ENCODE measurements around the gene ESYT3. TPM values are rescaled to one million over a fixed set of nuclear protein-coding genes. Genes with fewer than 3 reads are reported as not detected.
"Not testable (repeated sequence)": the region's sequence is repeated elsewhere in the genome, so short reads cannot be mapped to it uniquely, and the experiment has no call there.

The ESYT3 gene
- total RNA-seq, 1 experiment from 2014 or later: 6.4 TPM

DNA sequence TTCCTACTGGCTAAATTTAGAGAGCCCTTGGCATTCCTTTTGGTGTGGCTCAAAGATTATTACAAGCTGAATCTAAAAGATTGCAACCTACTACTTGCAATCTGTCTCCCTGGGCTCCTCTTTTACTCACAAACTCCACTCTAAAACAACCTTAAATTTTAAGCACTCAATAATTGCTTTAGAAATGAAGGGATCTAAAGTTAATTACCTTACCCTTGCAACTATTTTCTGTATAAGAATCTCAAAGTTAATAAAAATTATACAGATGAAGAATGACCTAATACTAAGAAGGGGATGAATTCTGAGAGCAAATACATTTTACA is 60.2 kb downstream of the ESYT3 start:
- Histone ChIP-seq H3K36me3 (ENCODE audit: low read depth) (no peaks in the 10 kb centered on the region), H3F3A (ENCODE audit: insufficient read depth, low read depth) (no peaks in the 10 kb centered on the region), H3K27me3 (ENCODE audit: insufficient read depth, low read depth) (no peaks in the 10 kb centered on the region), H3K4me2 (no peak overlapping the region), H3K9me3 (ENCODE audit: insufficient read depth, low read depth) (0 out of 2 replicates have a peak, but pooled peaks cover 3% of the 10 kb centered on the region), H3K79me2 (ENCODE audit: low read depth) (no peaks in the 10 kb centered on the region), H2AFZ (no peak overlapping the region), H3K9me2 (ENCODE audit: insufficient read depth) (no peaks in the 10 kb centered on the region), H4K20me1 (ENCODE audit: insufficient read depth) (no peaks in the 10 kb centered on the region), H3K4me3 (no peak overlapping the region), H3K4me1 (replicated peaks; ENCODE audit: insufficient read depth) (0 out of 2 replicates have a peak, but pooled peaks cover 4% of the 10 kb centered on the region), H3K27ac (0 out of 2 replicates have a peak overlapping the region, but pooled peaks have one; percentile 14)
- CTCF ChIA-PET: no interaction called here
- POLR2A ChIA-PET (ENCODE audit: unreplicated experiment): no interaction called here
- BruUV-seq (replicated peaks): no TSS peak
- TF ChIP-seq, protein P1, sequence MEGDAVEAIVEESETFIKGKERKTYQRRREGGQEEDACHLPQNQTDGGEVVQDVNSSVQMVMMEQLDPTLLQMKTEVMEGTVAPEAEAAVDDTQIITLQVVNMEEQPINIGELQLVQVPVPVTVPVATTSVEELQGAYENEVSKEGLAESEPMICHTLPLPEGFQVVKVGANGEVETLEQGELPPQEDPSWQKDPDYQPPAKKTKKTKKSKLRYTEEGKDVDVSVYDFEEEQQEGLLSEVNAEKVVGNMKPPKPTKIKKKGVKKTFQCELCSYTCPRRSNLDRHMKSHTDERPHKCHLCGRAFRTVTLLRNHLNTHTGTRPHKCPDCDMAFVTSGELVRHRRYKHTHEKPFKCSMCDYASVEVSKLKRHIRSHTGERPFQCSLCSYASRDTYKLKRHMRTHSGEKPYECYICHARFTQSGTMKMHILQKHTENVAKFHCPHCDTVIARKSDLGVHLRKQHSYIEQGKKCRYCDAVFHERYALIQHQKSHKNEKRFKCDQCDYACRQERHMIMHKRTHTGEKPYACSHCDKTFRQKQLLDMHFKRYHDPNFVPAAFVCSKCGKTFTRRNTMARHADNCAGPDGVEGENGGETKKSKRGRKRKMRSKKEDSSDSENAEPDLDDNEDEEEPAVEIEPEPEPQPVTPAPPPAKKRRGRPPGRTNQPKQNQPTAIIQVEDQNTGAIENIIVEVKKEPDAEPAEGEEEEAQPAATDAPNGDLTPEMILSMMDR (conservative IDR thresholded peaks at IDR 0.05): no peak
- no peak for TF ChIP-seq EZH2 (IDR thresholded peaks at IDR 0.05; ENCODE audit: low read depth)
- no peak for DNase-seq
- intact Hi-C loops (cut with micrococcal nuclease; ENCODE audit: unreplicated experiment): no loop called here

DNA sequence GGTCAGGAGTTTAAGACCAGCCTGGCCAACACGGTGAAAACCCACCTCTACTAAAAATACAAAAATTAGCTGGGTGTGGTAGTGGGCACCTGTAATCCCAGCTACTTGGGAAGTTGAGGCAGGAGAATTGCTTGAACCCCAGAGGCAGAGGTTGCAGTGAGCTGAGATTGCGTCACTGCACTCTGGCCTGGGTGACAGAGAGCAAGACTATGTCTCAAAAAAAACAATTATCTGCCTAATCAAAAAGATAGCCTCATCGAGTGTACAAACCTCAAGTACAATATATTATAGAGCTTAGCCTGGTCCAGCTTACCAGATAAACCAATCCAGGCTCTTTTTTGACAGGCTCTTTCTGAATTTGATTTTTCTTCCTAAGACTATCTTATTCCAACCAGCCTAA is 61.2 kb downstream of the ESYT3 start:
- H3K27me3 ChIP-seq (ENCODE audit: insufficient read depth, low read depth); H3K79me2 ChIP-seq (ENCODE audit: low read depth); H3K9me2 ChIP-seq (ENCODE audit: insufficient read depth); H3K4me1 ChIP-seq (replicated peaks; ENCODE audit: insufficient read depth); DNase-seq; BruUV-seq (replicated peaks); H2AFZ ChIP-seq; intact Hi-C loops (cut with micrococcal nuclease; ENCODE audit: unreplicated experiment); H4K20me1 ChIP-seq (ENCODE audit: insufficient read depth); CTCF ChIA-PET; POLR2A ChIA-PET (ENCODE audit: unreplicated experiment); H3K27ac ChIP-seq; H3K4me2 ChIP-seq; H3K4me3 ChIP-seq; H3K9me3 ChIP-seq (ENCODE audit: insufficient read depth, low read depth); H3F3A ChIP-seq (ENCODE audit: insufficient read depth, low read depth); H3K36me3 ChIP-seq (ENCODE audit: low read depth): not testable (repeated sequence)

DNA sequence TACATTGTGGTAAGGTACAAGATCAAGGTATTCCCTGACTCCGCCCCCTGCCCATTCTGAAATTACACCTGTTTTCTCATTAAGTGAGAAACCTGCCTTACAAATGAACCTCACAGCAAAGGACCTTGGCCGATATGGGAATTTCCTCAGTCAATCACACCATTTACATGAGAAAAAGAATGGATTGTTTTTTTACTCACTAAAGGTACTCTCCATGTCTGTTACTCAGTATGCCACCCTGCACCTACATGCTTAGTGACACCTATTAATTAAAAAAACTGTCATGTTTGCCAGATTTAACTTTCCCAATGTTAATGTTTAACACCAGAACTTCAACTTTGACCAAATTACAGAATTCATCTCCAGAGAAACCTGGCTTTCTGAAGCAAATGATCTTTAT is 62.0 kb downstream of the ESYT3 start:
- Histone ChIP-seq H3K27ac (no peak overlapping the region), H4K20me1 (ENCODE audit: insufficient read depth) (no peaks in the 10 kb centered on the region), H3K27me3 (ENCODE audit: insufficient read depth, low read depth) (no peaks in the 10 kb centered on the region), H3K36me3 (ENCODE audit: low read depth) (no peaks in the 10 kb centered on the region; the same call in 1 of the 2 replicates), H3F3A (ENCODE audit: insufficient read depth, low read depth) (no peaks in the 10 kb centered on the region), H3K4me2 (no peak overlapping the region), H3K9me3 (ENCODE audit: insufficient read depth, low read depth) (0 out of 2 replicates have a peak, but pooled peaks cover 3% of the 10 kb centered on the region), H2AFZ (no peak overlapping the region), H3K9me2 (ENCODE audit: insufficient read depth) (no peaks in the 10 kb centered on the region), H3K4me3 (no peak overlapping the region), H3K79me2 (ENCODE audit: low read depth) (no peaks in the 10 kb centered on the region), H3K4me1 (replicated peaks; ENCODE audit: insufficient read depth) (0 out of 2 replicates have a peak, but pooled peaks cover 4% of the 10 kb centered on the region)
- no peak for TF ChIP-seq EZH2 (IDR thresholded peaks at IDR 0.05; ENCODE audit: low read depth)
- TF ChIP-seq, protein P1 (conservative IDR thresholded peaks at IDR 0.05): no peak
- DNase-seq: no peak
- BruUV-seq (replicated peaks): no TSS peak
- POLR2A ChIA-PET (ENCODE audit: unreplicated experiment): no interaction called here
- intact Hi-C loops (cut with micrococcal nuclease; ENCODE audit: unreplicated experiment): no loop called here
- CTCF ChIA-PET: no interaction called here

DNA sequence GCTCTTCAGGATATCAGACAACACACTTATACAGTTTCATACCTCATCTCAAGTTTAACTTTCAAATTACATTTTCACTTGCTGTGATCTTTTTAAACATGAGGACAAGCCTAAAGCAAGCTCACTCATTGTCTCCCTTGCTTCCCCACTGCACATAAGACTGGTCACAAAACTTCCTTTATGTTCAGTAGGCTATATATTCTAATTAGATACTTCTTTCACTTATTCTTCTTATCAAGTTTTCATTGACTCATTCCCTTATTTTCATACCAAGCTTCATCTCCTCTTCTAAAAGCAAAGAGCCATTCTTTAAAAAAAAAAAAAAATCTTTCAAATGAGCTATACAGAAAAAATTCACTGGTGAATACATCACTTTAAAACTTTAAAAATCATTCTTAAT is 62.6 kb downstream of the ESYT3 start:
- H3K9me3 ChIP-seq (ENCODE audit: insufficient read depth, low read depth): 0 out of 2 replicates have a peak, but pooled peaks cover 3% of the 10 kb centered on the region
- H3K4me2 ChIP-seq: no peak overlapping the region
- no TSS peak for BruUV-seq (replicated peaks)
- H3K4me1 ChIP-seq (replicated peaks; ENCODE audit: insufficient read depth): 0 out of 2 replicates have a peak, but pooled peaks cover 4% of the 10 kb centered on the region
- H3K27ac ChIP-seq: no peak overlapping the region
- H3F3A ChIP-seq (ENCODE audit: insufficient read depth, low read depth): no peaks in the 10 kb centered on the region
- no peak overlapping the region for H2AFZ ChIP-seq
- no peaks in the 10 kb centered on the region; the same call in 1 of the 2 replicates for H3K36me3 ChIP-seq (ENCODE audit: low read depth)
- TF ChIP-seq EZH2 (IDR thresholded peaks at IDR 0.05; ENCODE audit: low read depth): no peak
- TF ChIP-seq, protein P1 (conservative IDR thresholded peaks at IDR 0.05): no peak
- CTCF ChIA-PET: no interaction called here
- H3K79me2 ChIP-seq (ENCODE audit: low read depth): no peaks in the 10 kb centered on the region
- no peak for DNase-seq
- no peak overlapping the region for H3K4me3 ChIP-seq
- no peaks in the 10 kb centered on the region for H4K20me1 ChIP-seq (ENCODE audit: insufficient read depth)
- no peaks in the 10 kb centered on the region for H3K27me3 ChIP-seq (ENCODE audit: insufficient read depth, low read depth)
- intact Hi-C loops (cut with micrococcal nuclease; ENCODE audit: unreplicated experiment): no loop called here
- no peaks in the 10 kb centered on the region for H3K9me2 ChIP-seq (ENCODE audit: insufficient read depth)
- POLR2A ChIA-PET (ENCODE audit: unreplicated experiment): no interaction called here

All from PC-9 (cell line).